ENCODE results near the gene TGM4.
"Not testable (repeated sequence)": the region's sequence is repeated elsewhere in the genome, so short reads cannot be mapped to it uniquely, and the experiment has no call there.

Gene TGM4

GRCh38 chr3:44918087-44918486 is 43.7 kb downstream of the TGM4 start:
- no peak for DNase-seq

GRCh38 chr3:44918581-44918980 is 44.2 kb downstream of the TGM4 start:
- no peak for DNase-seq

GRCh38 chr3:44920081-44920480 is 45.7 kb downstream of the TGM4 start:
- DNase-seq, result no peak

GRCh38 chr3:44923632-44924456 is 49.4 kb downstream of the TGM4 start:
- DNase-seq, result no peak

- no peak for DNase-seq
These were observed 50.2 kb downstream of the TGM4 start for GRCh38 chr3:44924457-44925084.

GRCh38 chr3:44926172-44926571 is 51.8 kb downstream of the TGM4 start:
- DNase-seq, result no peak

GRCh38 chr3:44926921-44927320 is 52.5 kb downstream of the TGM4 start:
- no peak for DNase-seq

- no peak for DNase-seq
These were observed 53.0 kb downstream of the TGM4 start for GRCh38 chr3:44927371-44927770.

- no peak for DNase-seq
These were observed 55.4 kb downstream of the TGM4 start for GRCh38 chr3:44929782-44930181.

- DNase-seq, result no peak
These were observed 56.5 kb downstream of the TGM4 start for GRCh38 chr3:44930911-44931310.

- no peak for DNase-seq
These were observed 57.4 kb downstream of the TGM4 start for GRCh38 chr3:44931791-44932190.

- no peak for DNase-seq
These were observed 57.9 kb downstream of the TGM4 start for GRCh38 chr3:44932271-44932670.

- no peak for DNase-seq
These were observed 58.9 kb downstream of the TGM4 start for GRCh38 chr3:44932986-44933944.

GRCh38 chr3:44939581-44940036 is 65.2 kb downstream of the TGM4 start:
- DNase-seq, result peak; percentile 13 to 25

- no peak for DNase-seq
These were observed 68.0 kb downstream of the TGM4 start for GRCh38 chr3:44942202-44942921.

- no peak for DNase-seq
These were observed 73.8 kb downstream of the TGM4 start for GRCh38 chr3:44948239-44948638.

- not testable (repeated sequence) for DNase-seq
These were observed 75.4 kb downstream of the TGM4 start for GRCh38 chr3:44949770-44950169.

- no peak for DNase-seq
These were observed 75.9 kb downstream of the TGM4 start for GRCh38 chr3:44950275-44950734.

- no peak for DNase-seq
These were observed 78.3 kb downstream of the TGM4 start for GRCh38 chr3:44952689-44953088.

- DNase-seq, result no peak
These were observed 79.9 kb downstream of the TGM4 start for GRCh38 chr3:44954304-44954703.

- DNase-seq, result no peak
These were observed 80.6 kb downstream of the TGM4 start for GRCh38 chr3:44954962-44955361.

GRCh38 chr3:44955917-44956316 is 81.5 kb downstream of the TGM4 start:
- DNase-seq, result no peak

All from hippocampal formation (tissue), 2 donors.